Measurements from ENCODE around the gene PPA1.

- TF ChIP-seq EZH2 (IDR thresholded peaks at IDR 0.05; ENCODE audit: insufficient read depth, poor library complexity, severe bottlenecking) (no peak), EZH2phosphoT487 (IDR thresholded peaks at IDR 0.05; ENCODE audit: insufficient read depth, low read depth) (no peak)
These were observed 21.0 kb downstream of the PPA1 start for GRCh38 chr10:70212277-70212676.

Data from GM23248 (cell line).